CD14-positive monocyte (primary cell): Measurements from ENCODE around the gene CLK3. TPM values are rescaled to one million over a fixed set of nuclear protein-coding genes. Genes with fewer than 3 reads are reported as not detected.

Experiments used
- DNase-seq, 3 donors: peaks; one replicate each; pipeline ENCODE4 v3.0.0-alpha.2; 2011 to 2022
- H2AFZ ChIP-seq: 2 replicates; pipeline ENCODE4 v1.6.0; 2012; ENCODE audit warnings: mild to moderate bottlenecking, low read depth, low read length, inconsistent platforms; ENCODE audit not compliant: insufficient read depth, poor library complexity, severe bottlenecking
- H3K27ac ChIP-seq, 2 donors: 1 replicate in 1 of 2; 2 replicates in 1 of 2; pipeline ENCODE4 v1.5.1; 2012 to 2013; ENCODE audit warnings: low read length in 2 of 2, control low read depth in 1 of 2, inconsistent platforms in 1 of 2, low read depth in 1 of 2, mild to moderate bottlenecking in 1 of 2
- H3K27me3 ChIP-seq, 2 donors: one replicate each; pipeline versions ENCODE4 v1.6.0 to v1.6.1; 2011 to 2013; ENCODE audit warnings: low read length in 2 of 2; ENCODE audit not compliant: control insufficient read depth in 2 of 2, insufficient read depth in 2 of 2
- H3K36me3 ChIP-seq, 2 donors: replicated peaks in 1 of 2; 1 replicate in 1 of 2; 2 replicates in 1 of 2; pipeline versions ENCODE4 v1.5.1 to v1.6.1; 2012 to 2013; ENCODE audit warnings: low read length in 2 of 2, control low read depth in 1 of 2, inconsistent platforms in 1 of 2, mild to moderate bottlenecking in 1 of 2; ENCODE audit not compliant: insufficient read depth in 2 of 2, control insufficient read depth in 1 of 2
- H3K4me1 ChIP-seq, 2 donors: 1 replicate in 1 of 2; 2 replicates in 1 of 2; pipeline versions ENCODE4 v1.5.1 to v1.6.1; 2012 to 2013; ENCODE audit warnings: low read length in 2 of 2, control low read depth in 1 of 2, inconsistent platforms in 1 of 2, mild to moderate bottlenecking in 1 of 2, moderate library complexity in 1 of 2; ENCODE audit not compliant: insufficient read depth in 2 of 2, control insufficient read depth in 1 of 2
- H3K4me2 ChIP-seq: replicated peaks from 2 replicates; pipeline ENCODE3; 2012; ENCODE audit warnings: low read length, moderate library complexity, mild to moderate bottlenecking; ENCODE audit not compliant: poor library complexity, severe bottlenecking; ENCODE audit errors: extremely low read depth
- H3K4me3 ChIP-seq, 3 experiments: fragments of 200-600 bp in 1 of 3; sonication (generic) in 1 of 3; replicated peaks in 1 of 3; 1 replicate in 2 of 3; 2 replicates in 1 of 3; pipeline ENCODE4 v1.5.1; 2011 to 2013; ENCODE audit warnings: low read length in 3 of 3, mild to moderate bottlenecking in 3 of 3, control low read depth in 2 of 3, low read depth in 2 of 3, inconsistent platforms in 1 of 3, moderate library complexity in 1 of 3
- H3K79me2 ChIP-seq: 2 replicates; pipeline ENCODE4 v1.6.0; 2012; ENCODE audit warnings: mild to moderate bottlenecking, control low read depth, inconsistent platforms, low read length, moderate library complexity; ENCODE audit not compliant: insufficient read depth
- H3K9ac ChIP-seq: 2 replicates; pipeline ENCODE4 v1.6.0; 2017; ENCODE audit warnings: low read length, mild to moderate bottlenecking; ENCODE audit not compliant: insufficient read depth, poor library complexity, severe bottlenecking
- H3K9me3 ChIP-seq, 2 donors: replicated peaks in 1 of 2; 1 replicate in 1 of 2; 2 replicates in 1 of 2; pipeline versions ENCODE4 v1.5.1 to v1.6.1; 2012 to 2013; ENCODE audit warnings: low read length in 2 of 2, control low read depth in 1 of 2; ENCODE audit not compliant: control insufficient read depth in 1 of 2, insufficient read depth in 1 of 2
- H4K20me1 ChIP-seq: 2 replicates; pipeline ENCODE4 v1.6.0; 2012; ENCODE audit warnings: mild to moderate bottlenecking, low read length, control low read depth, moderate library complexity; ENCODE audit not compliant: insufficient read depth
- H3K27ac Mint-ChIP-seq, 7 donors: one replicate each; pipeline ENCODE4 v1.8.0; 2020; ENCODE audit warnings: mild to moderate bottlenecking in 7 of 7, mixed read lengths in 7 of 7, moderate library complexity in 6 of 7, inconsistent platforms in 2 of 7
- H3K27me3 Mint-ChIP-seq, 3 donors: one replicate each; pipeline ENCODE4 v1.8.0; 2021 to 2022; ENCODE audit warnings: low read depth in 3 of 3, mild to moderate bottlenecking in 3 of 3, mixed read lengths in 3 of 3, moderate library complexity in 3 of 3, inconsistent platforms in 1 of 3
- H3K36me3 Mint-ChIP-seq, 2 donors: one replicate each; pipeline ENCODE4 v1.8.0; 2020; ENCODE audit warnings: mixed read lengths in 2 of 2, inconsistent platforms in 1 of 2, mild to moderate bottlenecking in 1 of 2
- H3K4me1 Mint-ChIP-seq: one replicate; pipeline ENCODE4 v1.8.0; 2020; ENCODE audit warnings: mild to moderate bottlenecking, mixed read lengths
- H3K4me3 Mint-ChIP-seq, 2 donors: one replicate each; pipeline ENCODE4 v1.8.0; 2020; ENCODE audit warnings: mild to moderate bottlenecking in 2 of 2, mixed read lengths in 2 of 2, moderate library complexity in 1 of 2
- H3K9me3 Mint-ChIP-seq, 7 donors: one replicate each; pipeline ENCODE4 v1.8.0; 2020 to 2022; ENCODE audit warnings: mixed read lengths in 7 of 7, mild to moderate bottlenecking in 6 of 7, moderate library complexity in 6 of 7, inconsistent platforms in 2 of 7
- CTCF ChIP-seq: fragments of 200-600 bp; IDR thresholded peaks from one replicate; pipeline ENCODE4 v1.8.0; 2022; ENCODE audit warnings: antibody characterized with exemption, mild to moderate bottlenecking
- WGBS: methylation state at CpG from one replicate; pipeline ENCODE4 v1.1.5; 2013; ENCODE audit warnings: missing lambda C conversion rate; ENCODE audit not compliant: insufficient coverage; 5-methylcytosine and 5-hydroxymethylcytosine counted together
- intact Hi-C, 2 donors: fragments of 100-400 bp; cut with micrococcal nuclease; formaldehyde crosslinking; loops; one replicate each; pipeline versions ENCODE4 v1.15.0 to v1.15.1; 2023
- polyA plus RNA-seq, 3 donors: library from polyadenylated mRNA; depleted of rRNA in 1 of 3; unstranded in 2 of 3; stranded (reverse) in 1 of 3; fragments of 300-500 nt in 2 of 3; fragments of >200 nt in 1 of 3; fragmentation: Illumina TruSeq in 2 of 3; gene quantifications; 1 replicate in 2 of 3; 2 replicates in 1 of 3; pipeline ENCODE4 v1.2.3, GENCODE V29; 2012 to 2021

Gene CLK3
- polyA plus RNA-seq, 3 donors, result 27.6 to 354 (median 33.2) TPM

GRCh38 chr15:74620636-74621545 is 5.3 kb downstream of the CLK3 start:
- H3K27ac Mint-ChIP-seq, result peak overlapping the region in 5 of 7 donors; percentile 26 to 77 (median 68)
- peak; percentile 66 to 76 (median 73) for DNase-seq
- Histone ChIP-seq H3K27me3 (no peaks in the 10 kb centered on the region), H3K27ac (no peak overlapping the region), H3K9me3 (no peaks in the 10 kb centered on the region), H3K4me2 (no peak overlapping the region), H3K4me3 (no peak overlapping the region), H2AFZ (no peak overlapping the region), H3K4me1 (peaks cover 11 to 17% of the 10 kb centered on the region in 2 donors), H3K36me3 (peaks cover 74 to 84% of the 10 kb centered on the region in 2 donors), H3K79me2 (peaks cover 79% of the 10 kb centered on the region), H4K20me1 (peaks cover 97% of the 10 kb centered on the region), H3K9ac (no peak overlapping the region)
- TF ChIP-seq CTCF, result peak; percentile 93
- H3K4me1 Mint-ChIP-seq, result peaks cover 22% of the 10 kb centered on the region
- intact Hi-C loops, result no loop called here
- H3K27me3 Mint-ChIP-seq, result peaks cover 0 to 4% (median 2%) of the 10 kb centered on the region in 3 donors
- 65% methylated on average over 13 of the region's 23 CpGs for WGBS
- H3K9me3 Mint-ChIP-seq, result peaks cover 0 to 1% (median 0%) of the 10 kb centered on the region in 7 donors
- no peak overlapping the region for H3K4me3 Mint-ChIP-seq
- H3K36me3 Mint-ChIP-seq, result peaks cover 75 to 76% of the 10 kb centered on the region in 2 donors

GRCh38 chr15:74621546-74621920 is 5.9 kb downstream of the CLK3 start:
- no peaks in the 10 kb centered on the region for H3K27me3 ChIP-seq
- WGBS, result 99% methylated on average over 11 of the region's 16 CpGs
- Mint-ChIP-seq H3K9me3 (peaks cover 0 to 1% (median 0%) of the 10 kb centered on the region in 7 donors), H3K27ac (peak overlapping the region in 3 of 7 donors; percentile 26 to 76 (median 68)), H3K27me3 (peaks cover 0 to 4% (median 2%) of the 10 kb centered on the region in 3 donors), H3K4me3 (no peak overlapping the region), H3K4me1 (peaks cover 21% of the 10 kb centered on the region), H3K36me3 (peaks cover 81 to 82% of the 10 kb centered on the region in 2 donors)
- no peak for TF ChIP-seq CTCF
- no peak overlapping the region for H3K27ac ChIP-seq
- intact Hi-C loops, result no loop called here
- no peak for DNase-seq
- no peak overlapping the region for H3K9ac ChIP-seq
- no peak overlapping the region for H2AFZ ChIP-seq
- H3K4me2 ChIP-seq, result no peak overlapping the region
- peaks cover 72% of the 10 kb centered on the region for H3K79me2 ChIP-seq
- H4K20me1 ChIP-seq, result peaks cover 100% of the 10 kb centered on the region
- peaks cover 80 to 91% of the 10 kb centered on the region in 2 donors for H3K36me3 ChIP-seq
- no peaks in the 10 kb centered on the region for H3K9me3 ChIP-seq
- H3K4me3 ChIP-seq, result no peak overlapping the region
- peaks cover 9 to 14% of the 10 kb centered on the region in 2 donors for H3K4me1 ChIP-seq
